PC-9 (cell line): ENCODE results near the gene SPEN. TPM values are rescaled to one million over a fixed set of nuclear protein-coding genes. Genes with fewer than 3 reads are reported as not detected.

Experiments used
- BruUV-seq: library from RNA; stranded (reverse); fragments of 400-500 nt; replicated peaks from 2 replicates; lab custom pipeline; 2021; lab: Mats Ljungman, UMichigan
- CTCF ChIA-PET: fragments of 300-600 bp; sonication (Branson Sonifier 250); formaldehyde crosslinking; loops from one replicate; lab custom pipeline; 2022; ENCODE audit warnings: antibody characterized with exemption; lab: Charles Lee
- POLR2A ChIA-PET: fragments of 300-600 bp; sonication (Branson Sonifier 250); formaldehyde crosslinking; loops from one replicate; lab custom pipeline; 2022; ENCODE audit warnings: antibody characterized with exemption; ENCODE audit not compliant: unreplicated experiment; lab: Charles Lee
- DNase-seq, 2 experiments: peaks; one replicate each; pipeline versions ENCODE4 v3.0.0 to v3.0.0-alpha.2; 2015 to 2022; ENCODE audit warnings: mixed read lengths in 1 of 2
- H2AFZ ChIP-seq: fragments of 200-600 bp; sonication (generic); 2 replicates; pipeline ENCODE4 v1.8.1; 2017; ENCODE audit warnings: antibody characterized with exemption
- H3F3A ChIP-seq: fragments of 200-600 bp; sonication (generic); 2 replicates; pipeline ENCODE4 v1.8.1; 2017; ENCODE audit warnings: antibody characterized with exemption, mild to moderate bottlenecking, low read depth; ENCODE audit not compliant: insufficient read depth
- H3K27ac ChIP-seq: fragments of 200-600 bp; sonication (generic); 2 replicates; pipeline ENCODE4 v1.6.1; 2016; ENCODE audit warnings: mixed run types
- H3K27me3 ChIP-seq: fragments of 200-600 bp; sonication (generic); 2 replicates; pipeline ENCODE4 v1.6.1; 2016; ENCODE audit warnings: low read depth, mixed run types; ENCODE audit not compliant: insufficient read depth
- H3K36me3 ChIP-seq: fragments of 200-600 bp; sonication (generic); 2 replicates; pipeline ENCODE4 v1.6.1; 2016; ENCODE audit warnings: low read depth, mixed run types
- H3K4me1 ChIP-seq: fragments of 200-600 bp; sonication (generic); replicated peaks from 2 replicates; pipeline ENCODE4 v1.6.1; 2016; ENCODE audit warnings: mixed run types; ENCODE audit not compliant: insufficient read depth
- H3K4me2 ChIP-seq: fragments of 200-600 bp; sonication (generic); 2 replicates; pipeline ENCODE4 v1.6.1; 2017; ENCODE audit warnings: mixed run types
- H3K4me3 ChIP-seq: fragments of 200-600 bp; sonication (generic); 2 replicates; pipeline ENCODE4 v1.6.1; 2016; ENCODE audit warnings: mixed run types
- H3K79me2 ChIP-seq: fragments of 200-600 bp; sonication (generic); 2 replicates; pipeline ENCODE4 v1.6.1; 2017; ENCODE audit warnings: low read depth, mixed run types
- H3K9me2 ChIP-seq: fragments of 200-600 bp; sonication (generic); 2 replicates; pipeline ENCODE4 v1.8.1; 2017; ENCODE audit warnings: mild to moderate bottlenecking; ENCODE audit not compliant: insufficient read depth
- H3K9me3 ChIP-seq: fragments of 200-600 bp; sonication (generic); 2 replicates; pipeline ENCODE4 v1.8.1; 2016; ENCODE audit warnings: low read depth; ENCODE audit not compliant: insufficient read depth
- H4K20me1 ChIP-seq: fragments of 200-600 bp; sonication (generic); 2 replicates; pipeline ENCODE4 v1.8.1; 2017; ENCODE audit not compliant: insufficient read depth
- CTCF ChIP-seq: fragments of 200-600 bp; sonication (generic); conservative IDR thresholded peaks from 2 replicates; pipeline ENCODE4 v1.6.1; 2017; ENCODE audit warnings: mixed run types, antibody characterized with exemption, mild to moderate bottlenecking, moderate library complexity
- EZH2 ChIP-seq: fragments of 200-600 bp; sonication (generic); IDR thresholded peaks from 2 replicates; pipeline ENCODE4 v1.8.0; 2017; ENCODE audit warnings: antibody characterized with exemption, low read depth
- intact Hi-C: fragments of 100-400 bp; cut with micrococcal nuclease; formaldehyde crosslinking; loops from one replicate; pipeline ENCODE4 v1.10.0; 2022; ENCODE audit not compliant: unreplicated experiment
- total RNA-seq: library from RNA; stranded (reverse); gene quantifications from 2 replicates; pipeline ENCODE4 v1.2.3, GENCODE V29; 2021

Gene SPEN
- total RNA-seq, 1 experiment from 2014 or later: 46.8 TPM

GRCh38 chr1:15969321-15969880 is 121.9 kb downstream of the SPEN start:
- H3K27ac ChIP-seq: no peak overlapping the region
- no peaks in the 10 kb centered on the region for H3K9me3 ChIP-seq
- no peak overlapping the region for H3K4me2 ChIP-seq
- CTCF ChIA-PET: no interaction called here
- no peak for DNase-seq
- TF ChIP-seq CTCF (no peak), EZH2 (no peak)
- H4K20me1 ChIP-seq: no peaks in the 10 kb centered on the region
- H3F3A ChIP-seq: no peaks in the 10 kb centered on the region
- no peaks in the 10 kb centered on the region for H3K36me3 ChIP-seq
- H3K9me2 ChIP-seq: no peaks in the 10 kb centered on the region
- intact Hi-C loops: no loop called here
- BruUV-seq: no TSS peak
- H3K79me2 ChIP-seq: peaks cover 2% of the 10 kb centered on the region
- no peak overlapping the region for H2AFZ ChIP-seq
- H3K4me1 ChIP-seq: no peaks in the 10 kb centered on the region
- POLR2A ChIA-PET: no interaction called here
- H3K27me3 ChIP-seq: no peaks in the 10 kb centered on the region
- no peak overlapping the region for H3K4me3 ChIP-seq

GRCh38 chr1:15970911-15971310 is 123.4 kb downstream of the SPEN start:
- POLR2A ChIA-PET: no interaction called here
- no peak for TF ChIP-seq CTCF
- no peak for DNase-seq
- H4K20me1 ChIP-seq: no peaks in the 10 kb centered on the region
- H3K36me3 ChIP-seq: no peaks in the 10 kb centered on the region
- H3K9me2 ChIP-seq: no peaks in the 10 kb centered on the region
- CTCF ChIA-PET: no interaction called here
- no TSS peak for BruUV-seq
- no peak overlapping the region for H2AFZ ChIP-seq
- H3K4me2 ChIP-seq: no peak overlapping the region
- H3K4me1 ChIP-seq: no peaks in the 10 kb centered on the region
- H3K9me3 ChIP-seq: no peaks in the 10 kb centered on the region
- no peak overlapping the region for H3K4me3 ChIP-seq
- intact Hi-C loops: no loop called here
- no peak overlapping the region for H3K27ac ChIP-seq
- no peaks in the 10 kb centered on the region for H3K27me3 ChIP-seq
- H3F3A ChIP-seq: no peaks in the 10 kb centered on the region
- peaks cover 13% of the 10 kb centered on the region for H3K79me2 ChIP-seq

DNA sequence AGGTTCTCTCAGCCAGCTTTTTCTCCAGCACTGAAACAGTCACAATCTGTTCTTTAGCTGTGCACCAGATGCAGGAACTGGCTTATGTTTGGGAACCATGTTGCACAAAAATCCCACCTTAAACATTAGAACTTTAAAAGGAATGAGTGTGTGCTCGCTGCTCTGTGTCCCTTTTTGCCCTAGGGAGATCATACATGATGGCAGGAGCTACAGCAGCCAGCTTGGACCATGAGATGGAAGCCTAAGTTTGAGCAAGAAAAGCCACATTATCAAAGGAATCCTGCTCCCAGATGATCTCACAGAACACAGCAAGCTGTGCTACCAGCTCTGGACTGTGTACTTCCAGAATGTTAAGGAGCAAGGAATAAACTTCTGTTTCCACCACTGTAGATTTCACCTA is 124.9 kb downstream of the SPEN start:
- H3K4me2 ChIP-seq: no peak overlapping the region
- no TSS peak for BruUV-seq
- no peak overlapping the region for H3K4me3 ChIP-seq
- H3K27ac ChIP-seq: no peak overlapping the region
- H3K9me3 ChIP-seq: no peaks in the 10 kb centered on the region
- intact Hi-C loops: no loop called here
- ChIA-PET CTCF (interaction anchor here (0.5 kb wide), 1 partner anchor 93 kb away, joined by 4 read pairs; no protein-coding TSS in a partner anchor), POLR2A (no interaction called here)
- no peak for DNase-seq
- TF ChIP-seq CTCF (no peak), EZH2 (no peak)
- H2AFZ ChIP-seq: no peak overlapping the region
- H4K20me1 ChIP-seq: no peaks in the 10 kb centered on the region
- peaks cover 13% of the 10 kb centered on the region for H3K79me2 ChIP-seq
- H3K4me1 ChIP-seq: peaks cover 6% of the 10 kb centered on the region
- H3K36me3 ChIP-seq: no peaks in the 10 kb centered on the region
- H3K9me2 ChIP-seq: no peaks in the 10 kb centered on the region
- H3F3A ChIP-seq: no peaks in the 10 kb centered on the region
- no peaks in the 10 kb centered on the region for H3K27me3 ChIP-seq
